Measurements from ENCODE around the gene COA1. TPM values are rescaled to one million over a fixed set of nuclear protein-coding genes. Genes with fewer than 3 reads are reported as not detected.

The COA1 gene
- total RNA-seq, 1 experiment from 2014 or later, result 109 TPM

DNA sequence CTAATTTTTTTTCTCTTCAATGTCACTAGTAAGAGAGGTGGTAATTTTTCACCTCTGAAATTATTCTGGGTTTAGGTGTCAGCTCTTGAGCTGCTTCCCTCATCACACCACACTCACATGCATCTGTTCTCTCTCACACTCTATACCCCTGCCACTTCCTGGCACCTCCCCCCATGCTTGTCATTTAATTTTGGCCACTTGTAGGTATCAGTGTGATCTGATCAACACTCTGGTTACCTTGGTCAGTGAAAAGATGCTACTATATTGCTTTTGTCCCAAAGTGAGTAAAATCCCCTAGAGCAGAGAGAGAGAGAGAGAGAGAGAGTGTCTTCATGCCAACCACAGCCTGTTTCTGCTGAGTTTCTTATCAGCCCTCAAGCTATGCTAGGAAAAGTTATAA, 103.9 kb downstream of the COA1 start:
- TF ChIP-seq, protein P1, sequence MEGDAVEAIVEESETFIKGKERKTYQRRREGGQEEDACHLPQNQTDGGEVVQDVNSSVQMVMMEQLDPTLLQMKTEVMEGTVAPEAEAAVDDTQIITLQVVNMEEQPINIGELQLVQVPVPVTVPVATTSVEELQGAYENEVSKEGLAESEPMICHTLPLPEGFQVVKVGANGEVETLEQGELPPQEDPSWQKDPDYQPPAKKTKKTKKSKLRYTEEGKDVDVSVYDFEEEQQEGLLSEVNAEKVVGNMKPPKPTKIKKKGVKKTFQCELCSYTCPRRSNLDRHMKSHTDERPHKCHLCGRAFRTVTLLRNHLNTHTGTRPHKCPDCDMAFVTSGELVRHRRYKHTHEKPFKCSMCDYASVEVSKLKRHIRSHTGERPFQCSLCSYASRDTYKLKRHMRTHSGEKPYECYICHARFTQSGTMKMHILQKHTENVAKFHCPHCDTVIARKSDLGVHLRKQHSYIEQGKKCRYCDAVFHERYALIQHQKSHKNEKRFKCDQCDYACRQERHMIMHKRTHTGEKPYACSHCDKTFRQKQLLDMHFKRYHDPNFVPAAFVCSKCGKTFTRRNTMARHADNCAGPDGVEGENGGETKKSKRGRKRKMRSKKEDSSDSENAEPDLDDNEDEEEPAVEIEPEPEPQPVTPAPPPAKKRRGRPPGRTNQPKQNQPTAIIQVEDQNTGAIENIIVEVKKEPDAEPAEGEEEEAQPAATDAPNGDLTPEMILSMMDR (IDR thresholded peaks at IDR 0.05; ENCODE audit: unreplicated experiment), result no peak
- H3K4me1 Mint-ChIP-seq (ENCODE audit: low read depth, unreplicated experiment), result no peaks in the 10 kb centered on the region
- H3K27me3 Mint-ChIP-seq (ENCODE audit: unreplicated experiment), result no peaks in the 10 kb centered on the region
- DNase-seq, result no peak
- peaks cover 82% of the 10 kb centered on the region for H3K36me3 Mint-ChIP-seq (ENCODE audit: insufficient read depth, unreplicated experiment)
- no peaks in the 10 kb centered on the region for H3K9me3 Mint-ChIP-seq (ENCODE audit: low read depth, unreplicated experiment)
- intact Hi-C loops (cut with micrococcal nuclease; ENCODE audit: unreplicated experiment), result no loop called here
- CTCF ChIA-PET, result interaction anchor here (0.6 kb wide), 1 partner anchor 69 kb away, joined by 3 read pairs; no protein-coding TSS in a partner anchor
- no TSS peak for BruUV-seq (replicated peaks)
- H3K4me3 Mint-ChIP-seq (ENCODE audit: low read depth, unreplicated experiment), result no peak overlapping the region
- H3K27ac Mint-ChIP-seq (ENCODE audit: unreplicated experiment), result no peak overlapping the region

DNA sequence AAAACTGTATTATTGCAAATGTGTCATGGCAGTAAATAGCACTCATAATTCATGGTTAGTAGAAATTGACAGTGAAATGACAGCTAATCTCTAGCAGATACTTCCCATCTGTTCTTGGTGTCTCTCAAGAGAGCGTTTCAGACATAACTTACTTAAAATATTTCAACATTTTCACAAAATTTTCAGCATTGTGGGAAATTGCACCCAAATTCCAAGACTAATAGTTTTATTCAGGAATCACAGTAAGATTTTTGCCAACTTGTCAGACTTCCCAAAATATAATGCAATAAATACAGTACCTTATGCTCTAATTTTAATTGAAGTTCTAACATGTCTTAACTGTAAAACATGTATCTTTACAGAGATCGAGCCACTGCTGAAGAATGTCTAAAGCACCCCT, 105.2 kb downstream of the COA1 start:
- TF ChIP-seq, protein P1 (IDR thresholded peaks at IDR 0.05; ENCODE audit: unreplicated experiment), result no peak
- Mint-ChIP-seq H3K4me3 (ENCODE audit: low read depth, unreplicated experiment) (no peak overlapping the region), H3K27me3 (ENCODE audit: unreplicated experiment) (no peaks in the 10 kb centered on the region), H3K4me1 (ENCODE audit: low read depth, unreplicated experiment) (no peaks in the 10 kb centered on the region), H3K36me3 (ENCODE audit: insufficient read depth, unreplicated experiment) (peaks cover 71% of the 10 kb centered on the region), H3K9me3 (ENCODE audit: low read depth, unreplicated experiment) (no peaks in the 10 kb centered on the region), H3K27ac (ENCODE audit: unreplicated experiment) (no peak overlapping the region)
- no peak for DNase-seq
- intact Hi-C loops (cut with micrococcal nuclease; ENCODE audit: unreplicated experiment), result no loop called here
- CTCF ChIA-PET, result no interaction called here
- BruUV-seq (replicated peaks), result no TSS peak

DNA sequence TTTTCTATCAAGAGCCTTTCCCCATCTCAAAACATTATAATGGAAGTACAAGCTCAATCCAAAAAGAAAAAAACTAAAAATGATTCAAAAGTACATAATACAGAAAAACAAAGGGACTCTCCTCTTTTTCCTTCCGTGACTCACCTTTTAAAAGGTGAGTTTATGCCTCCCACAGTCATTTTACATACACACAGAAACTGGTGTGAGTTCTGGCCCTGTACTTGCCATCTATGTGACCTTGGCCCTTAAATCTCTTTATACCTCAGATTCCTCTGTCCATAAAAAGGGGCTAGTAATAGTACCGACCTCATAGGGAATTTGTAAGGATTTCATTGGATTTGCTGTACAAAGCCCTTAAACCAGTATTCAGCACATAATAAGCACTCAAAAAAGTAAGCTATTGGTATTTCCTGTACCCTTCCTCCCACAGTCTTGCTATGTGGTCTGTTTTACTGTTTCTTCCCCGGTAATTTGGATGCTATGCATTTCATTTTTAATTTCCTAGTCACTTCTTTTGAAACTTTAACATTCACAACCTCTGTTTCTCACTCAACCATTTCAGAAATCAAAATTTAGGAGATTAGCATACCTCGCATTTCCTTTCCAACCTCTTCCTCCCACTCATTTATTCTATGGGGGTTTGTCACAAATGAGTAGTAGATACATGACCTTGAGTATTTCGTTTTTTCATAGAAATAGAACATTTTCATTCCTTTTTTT, 107.4 kb downstream of the COA1 start:
- Mint-ChIP-seq H3K4me3 (ENCODE audit: low read depth, unreplicated experiment) (no peak overlapping the region), H3K36me3 (ENCODE audit: insufficient read depth, unreplicated experiment) (peaks cover 48% of the 10 kb centered on the region), H3K27ac (ENCODE audit: unreplicated experiment) (no peak overlapping the region), H3K4me1 (ENCODE audit: low read depth, unreplicated experiment) (no peaks in the 10 kb centered on the region), H3K27me3 (ENCODE audit: unreplicated experiment) (no peaks in the 10 kb centered on the region), H3K9me3 (ENCODE audit: low read depth, unreplicated experiment) (no peaks in the 10 kb centered on the region)
- DNase-seq, result no peak
- TF ChIP-seq, protein P1 (IDR thresholded peaks at IDR 0.05; ENCODE audit: unreplicated experiment), result no peak
- CTCF ChIA-PET, result interaction anchor here (1.6 to 3.2 kb wide), 2 partner anchors 26 to 39 kb away, joined by 3 to 21 read pairs; partner anchors contain the start of gene STK17A
- intact Hi-C loops (cut with micrococcal nuclease; ENCODE audit: unreplicated experiment), result no loop called here
- no TSS peak for BruUV-seq (replicated peaks)

DNA sequence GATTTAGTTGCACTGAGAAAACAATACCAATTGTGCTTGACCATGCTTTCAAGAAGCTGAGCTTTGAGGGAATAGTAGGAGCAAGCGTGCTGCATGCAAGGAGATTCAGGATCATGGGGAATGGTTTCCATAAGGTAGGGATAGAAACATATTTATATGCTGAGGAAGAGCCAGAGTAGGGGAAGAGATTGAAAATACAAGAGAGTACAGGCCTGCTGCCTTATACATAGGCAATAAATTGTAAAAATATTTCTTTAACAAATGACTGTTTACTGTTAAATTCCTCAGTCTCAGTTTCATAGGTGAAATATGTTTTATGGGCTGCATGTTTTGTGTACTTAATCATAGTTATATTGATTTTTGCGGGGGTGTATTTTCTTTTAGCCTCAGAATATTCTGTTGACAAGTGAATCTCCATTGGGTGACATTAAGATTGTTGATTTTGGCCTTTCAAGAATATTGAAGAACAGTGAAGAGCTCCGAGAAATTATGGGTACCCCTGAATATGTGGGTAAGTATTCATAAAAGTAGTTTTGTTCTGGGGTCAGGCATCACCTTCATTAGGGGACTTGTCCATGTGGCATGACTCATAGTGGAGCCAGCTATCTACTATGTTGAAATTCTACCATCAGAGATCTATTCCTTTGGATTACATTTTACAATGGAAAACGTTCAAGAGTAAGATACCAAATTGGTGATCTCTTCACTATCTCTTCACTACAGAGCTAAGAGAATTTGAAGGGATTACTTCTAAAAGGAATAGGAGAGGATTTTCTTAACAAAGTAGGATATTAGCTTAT, 109.9 kb downstream of the COA1 start:
- CTCF ChIA-PET, result interaction anchor here (1.2 to 3.2 kb wide), 3 partner anchors 33 to 80 kb away, joined by 3 to 21 read pairs (median 11); partner anchors contain the start of gene STK17A
- no peaks in the 10 kb centered on the region for H3K27me3 Mint-ChIP-seq (ENCODE audit: unreplicated experiment)
- intact Hi-C loops (cut with micrococcal nuclease; ENCODE audit: unreplicated experiment), result no loop called here
- H3K27ac Mint-ChIP-seq (ENCODE audit: unreplicated experiment), result no peak overlapping the region
- TF ChIP-seq, protein P1 (IDR thresholded peaks at IDR 0.05; ENCODE audit: unreplicated experiment), result no peak
- peaks cover 35% of the 10 kb centered on the region for H3K36me3 Mint-ChIP-seq (ENCODE audit: insufficient read depth, unreplicated experiment)
- H3K4me3 Mint-ChIP-seq (ENCODE audit: low read depth, unreplicated experiment), result no peak overlapping the region
- H3K4me1 Mint-ChIP-seq (ENCODE audit: low read depth, unreplicated experiment), result peaks cover 7% of the 10 kb centered on the region
- DNase-seq, result no peak
- BruUV-seq (replicated peaks), result no TSS peak
- H3K9me3 Mint-ChIP-seq (ENCODE audit: low read depth, unreplicated experiment), result no peaks in the 10 kb centered on the region
